ENCODE data around the gene DOCK8. TPM values are rescaled to one million over a fixed set of nuclear protein-coding genes. Genes with fewer than 3 reads are reported as not detected.
"Not testable (repeated sequence)": the region's sequence is repeated elsewhere in the genome, so short reads cannot be mapped to it uniquely, and the experiment has no call there.

DOCK8 gene
- total RNA-seq, 3 donors from 2014 or later, result 80.6 to 83.4 (median 80.8) TPM

DNA sequence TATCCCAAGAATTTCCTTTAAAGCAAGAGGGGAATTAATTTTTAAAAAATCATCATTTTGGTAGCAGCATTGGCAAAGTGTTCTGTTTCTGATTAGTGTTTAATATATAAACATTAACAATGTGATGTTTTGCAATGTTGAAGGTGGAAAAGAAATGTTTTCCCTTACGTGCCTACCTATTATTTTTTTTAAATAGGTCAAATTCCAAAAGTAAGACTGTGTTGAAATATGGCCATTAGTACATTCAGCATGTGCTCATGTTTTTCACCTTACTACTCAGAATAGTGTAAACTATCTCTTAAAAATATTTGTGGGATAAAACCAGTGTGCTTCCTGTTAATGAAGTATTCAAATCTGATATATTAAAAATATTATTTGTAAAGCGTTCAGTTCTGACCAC lies 3.3 kb downstream of the DOCK8 start:
- Mint-ChIP-seq H3K4me1 (ENCODE audit: low read depth) (peaks cover 35% of the 10 kb centered on the region), H3K36me3 (ENCODE audit: insufficient read depth) (no peaks in the 10 kb centered on the region), H3K4me3 (no peak overlapping the region), H3K27me3 (ENCODE audit: low read depth) (no peaks in the 10 kb centered on the region), H3K9me3 (no peaks in the 10 kb centered on the region)
- DNase-seq (no peak), ATAC-seq (no peak)

DNA sequence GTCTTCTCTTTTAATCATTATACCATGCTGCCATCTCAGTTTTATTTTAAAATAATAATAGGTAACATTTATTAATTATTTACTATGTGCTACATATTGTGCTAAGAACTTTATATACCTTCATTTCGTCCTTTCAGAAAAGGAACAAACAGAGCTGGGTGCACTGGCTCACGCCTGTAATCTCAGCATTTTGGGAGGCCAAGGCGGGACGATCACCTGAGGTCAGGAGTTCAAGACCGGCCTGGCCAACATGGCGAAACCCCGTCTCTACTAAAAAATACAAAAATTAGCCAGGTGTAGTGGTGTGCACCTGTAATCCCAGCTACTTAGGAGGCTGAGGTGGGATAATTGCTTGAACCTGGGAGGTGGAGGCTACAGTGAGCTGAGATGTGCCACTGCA lies 4.4 kb downstream of the DOCK8 start:
- not testable (repeated sequence) for H3K4me3 Mint-ChIP-seq; H3K36me3 Mint-ChIP-seq (ENCODE audit: insufficient read depth); H3K27me3 Mint-ChIP-seq (ENCODE audit: low read depth); H3K9me3 Mint-ChIP-seq; ATAC-seq; DNase-seq
- peaks cover 43% of the 10 kb centered on the region for H3K4me1 Mint-ChIP-seq (ENCODE audit: low read depth)

DNA sequence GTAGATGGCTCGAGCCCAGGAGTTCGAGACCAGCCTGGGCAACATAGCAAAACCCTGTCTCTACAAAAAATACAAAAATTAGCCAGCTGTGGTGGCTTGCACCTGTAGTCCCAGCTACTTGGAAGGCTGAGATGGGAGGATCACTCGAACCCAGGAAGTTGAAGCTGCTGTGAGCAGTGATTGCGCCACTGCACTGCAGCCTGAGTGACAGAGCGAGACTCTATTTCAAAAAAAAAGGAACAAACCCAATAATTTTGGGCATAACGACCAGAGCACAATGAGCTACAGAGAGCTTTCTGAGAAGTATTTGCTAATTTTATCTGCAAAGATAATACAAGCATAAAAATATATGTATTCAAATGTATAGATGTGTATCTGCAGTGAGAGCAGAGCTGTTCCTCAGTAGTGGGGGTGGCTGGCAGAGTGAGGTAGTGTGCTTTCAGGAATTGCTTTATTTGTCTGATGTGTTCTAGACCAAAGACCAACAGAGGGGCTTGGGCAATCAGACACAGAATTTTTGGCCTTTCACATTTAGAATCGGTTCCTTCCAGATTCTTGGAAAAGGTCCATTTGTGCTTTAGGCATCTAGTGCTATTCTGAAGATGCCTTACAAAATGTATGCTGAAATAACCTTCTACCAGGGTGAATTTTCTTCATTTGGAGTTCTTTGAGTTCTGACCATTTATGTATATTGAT lies 5.2 kb downstream of the DOCK8 start:
- H3K9me3 Mint-ChIP-seq, result no peaks in the 10 kb centered on the region
- no peaks in the 10 kb centered on the region for H3K27me3 Mint-ChIP-seq (ENCODE audit: low read depth)
- H3K36me3 Mint-ChIP-seq (ENCODE audit: insufficient read depth), result no peaks in the 10 kb centered on the region
- ATAC-seq, result no peak
- no peak overlapping the region for H3K4me3 Mint-ChIP-seq
- peaks cover 47% of the 10 kb centered on the region for H3K4me1 Mint-ChIP-seq (ENCODE audit: low read depth)
- no peak for DNase-seq

DNA sequence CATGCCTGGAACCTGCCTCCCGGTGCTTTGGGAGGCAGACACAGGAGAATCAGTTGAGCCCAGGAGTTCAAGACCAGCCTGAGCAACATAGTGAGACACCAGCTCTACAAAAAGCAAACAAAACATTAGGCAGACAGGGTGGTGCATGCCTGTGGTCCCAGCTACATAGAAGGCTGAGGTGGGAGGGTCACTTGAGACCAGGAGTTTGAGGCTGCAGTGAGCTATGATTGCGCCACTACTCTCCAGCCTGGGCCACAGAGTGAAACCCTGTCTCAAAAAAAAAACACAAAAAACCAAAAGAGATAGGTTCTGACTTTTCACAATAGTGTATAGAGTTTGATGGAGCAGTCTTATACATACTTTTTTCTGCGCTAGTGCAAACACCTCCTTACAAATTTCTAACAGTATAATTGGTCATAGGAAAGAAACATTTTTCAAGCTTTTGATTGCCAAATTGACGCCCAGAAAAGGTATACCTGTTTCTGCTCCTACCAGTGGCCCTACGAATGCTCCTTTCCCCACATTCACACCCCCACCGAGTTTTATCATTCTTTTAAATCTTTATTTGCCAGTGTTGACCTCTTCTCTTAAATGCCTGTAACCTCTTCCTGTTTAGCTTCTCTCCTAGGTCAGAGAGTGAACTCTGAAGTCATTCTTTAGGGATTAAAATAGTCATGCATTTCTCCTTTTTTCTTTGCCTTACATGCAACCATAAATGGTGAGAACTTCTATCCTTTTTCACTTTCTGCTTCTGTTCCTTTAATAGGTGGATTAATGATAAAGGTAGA lies 7.5 kb downstream of the DOCK8 start:
- no peak for ATAC-seq

DNA sequence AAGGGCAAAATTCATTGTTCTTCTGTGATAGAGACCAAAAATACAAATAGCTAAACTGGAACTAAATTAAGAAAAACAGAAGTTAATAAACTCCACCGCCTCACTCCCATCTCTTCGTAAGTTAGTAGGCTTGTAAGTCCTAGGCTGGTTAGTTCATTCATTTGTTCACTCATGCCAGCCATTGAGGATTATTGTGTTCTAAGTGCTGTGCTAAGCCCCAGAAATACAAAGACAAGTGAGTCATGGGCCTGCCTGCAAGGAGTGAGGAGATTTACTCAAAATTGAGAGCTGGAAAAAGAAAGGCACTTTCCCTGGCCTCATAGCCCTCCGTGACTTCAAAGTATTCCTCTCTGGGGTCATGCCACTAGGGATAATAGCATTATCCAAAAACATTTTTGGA lies 8.5 kb downstream of the DOCK8 start:
- Mint-ChIP-seq H3K36me3 (ENCODE audit: insufficient read depth) (no peaks in the 10 kb centered on the region), H3K4me1 (ENCODE audit: low read depth) (peaks cover 31% of the 10 kb centered on the region), H3K9me3 (no peaks in the 10 kb centered on the region), H3K27me3 (ENCODE audit: low read depth) (no peaks in the 10 kb centered on the region), H3K4me3 (no peak overlapping the region)
- ATAC-seq (no peak), DNase-seq (no peak)

More for the DNA sequence above, 7.5 kb downstream of the DOCK8 start:
- DNase-seq, result no peak
- Mint-ChIP-seq H3K36me3 (ENCODE audit: insufficient read depth) (no peaks in the 10 kb centered on the region), H3K9me3 (no peaks in the 10 kb centered on the region), H3K4me1 (ENCODE audit: low read depth) (peaks cover 30% of the 10 kb centered on the region), H3K4me3 (no peak overlapping the region), H3K27me3 (ENCODE audit: low read depth) (no peaks in the 10 kb centered on the region)

DNA sequence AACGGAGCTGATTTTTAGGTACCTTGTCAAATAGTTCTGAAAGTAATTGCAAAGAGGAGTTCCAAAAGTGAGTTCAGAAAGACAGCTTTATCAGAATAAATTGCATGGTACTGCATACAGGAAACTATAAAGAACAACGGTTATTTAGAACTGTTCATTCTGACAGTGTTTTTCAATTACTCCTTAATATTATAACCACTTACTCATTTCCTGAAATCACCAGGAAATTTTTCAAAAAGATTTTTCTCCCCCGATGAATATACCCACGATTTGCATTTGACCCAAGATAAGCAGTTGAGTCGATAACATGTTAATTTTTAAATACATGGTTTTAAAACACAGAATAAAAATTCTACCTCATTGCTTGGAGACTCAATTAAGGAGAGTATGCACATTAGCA lies 9.4 kb downstream of the DOCK8 start:
- peak overlapping the region; percentile 17 for H3K4me3 Mint-ChIP-seq

DNA sequence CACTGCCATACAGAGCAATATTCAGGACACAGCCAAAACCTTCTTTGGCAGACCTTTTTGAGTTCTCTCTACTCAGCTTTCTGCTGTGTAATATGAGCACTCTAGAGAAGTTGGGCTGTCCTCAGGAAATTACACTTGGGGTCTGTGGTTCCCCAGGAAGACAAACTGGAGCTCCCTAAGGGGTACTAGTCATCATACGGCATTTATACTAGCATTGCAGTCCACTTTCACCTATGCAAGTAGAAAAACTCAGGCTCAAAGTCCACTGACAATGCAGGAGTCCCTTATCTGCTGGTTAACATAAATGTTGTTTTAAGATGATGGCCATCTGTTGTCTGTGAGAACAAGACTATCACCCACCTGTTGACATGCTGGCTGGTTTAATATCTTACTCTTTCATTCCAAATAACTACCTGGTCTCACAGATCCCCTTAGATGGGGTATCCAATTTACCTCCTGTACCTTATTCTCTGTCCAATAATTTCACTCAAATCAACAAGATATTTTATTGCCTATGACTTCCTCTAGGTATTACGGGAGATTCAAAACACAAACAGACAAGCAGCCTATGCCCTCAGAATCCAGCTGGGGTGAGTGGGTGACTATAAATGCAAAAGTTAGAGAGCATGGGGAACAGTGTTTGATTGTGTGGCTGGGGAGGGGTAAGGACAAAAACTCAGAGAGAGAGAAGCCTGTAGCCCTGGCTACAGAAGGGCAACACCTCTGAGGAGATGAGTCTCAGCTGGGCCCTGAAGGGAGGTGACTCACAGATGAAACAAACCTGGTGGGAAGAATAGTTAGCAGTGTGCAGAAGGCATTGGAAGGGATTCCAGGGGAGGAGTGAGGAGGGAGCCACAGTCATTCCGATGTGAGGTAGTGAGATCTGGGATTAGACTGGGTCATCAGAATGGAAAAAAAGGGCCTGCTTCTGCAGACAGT lies 10.2 kb downstream of the DOCK8 start:
- Mint-ChIP-seq H3K27me3 (ENCODE audit: low read depth) (no peaks in the 10 kb centered on the region), H3K9me3 (no peaks in the 10 kb centered on the region), H3K4me3 (peak overlapping the region; percentile 17), H3K4me1 (ENCODE audit: low read depth) (peaks cover 31% of the 10 kb centered on the region), H3K36me3 (ENCODE audit: insufficient read depth) (no peaks in the 10 kb centered on the region)
- no peak for DNase-seq
- peak; percentile 25 to 53 for ATAC-seq

More for the DNA sequence above, 9.4 kb downstream of the DOCK8 start:
- DNase-seq (no peak), ATAC-seq (no peak)
- Mint-ChIP-seq H3K9me3 (no peaks in the 10 kb centered on the region), H3K36me3 (ENCODE audit: insufficient read depth) (no peaks in the 10 kb centered on the region), H3K4me1 (ENCODE audit: low read depth) (peaks cover 31% of the 10 kb centered on the region), H3K27me3 (ENCODE audit: low read depth) (no peaks in the 10 kb centered on the region)

DNA sequence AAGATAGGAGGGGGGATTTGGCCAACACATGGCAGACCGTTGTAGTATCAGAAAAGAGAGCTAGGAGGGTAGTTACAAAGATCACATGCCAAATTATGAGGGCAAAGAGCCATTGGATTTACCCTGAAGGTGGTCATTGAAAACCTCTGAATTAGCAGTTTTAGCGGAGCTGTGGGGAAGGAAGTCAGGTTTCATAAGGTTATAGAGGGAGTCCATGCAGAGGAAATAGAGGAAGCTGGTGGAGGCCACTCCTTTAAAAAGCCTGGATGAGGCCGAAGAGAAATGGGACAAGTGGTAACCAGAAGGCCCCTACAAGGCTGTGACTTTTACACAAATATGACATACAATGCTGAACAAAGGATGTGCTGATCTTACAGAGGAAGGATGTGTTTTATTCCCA lies 13.2 kb downstream of the DOCK8 start:
- no peak for ATAC-seq
- H3K36me3 Mint-ChIP-seq (ENCODE audit: insufficient read depth), result no peaks in the 10 kb centered on the region
- H3K4me3 Mint-ChIP-seq, result no peak overlapping the region
- peaks cover 17% of the 10 kb centered on the region for H3K4me1 Mint-ChIP-seq (ENCODE audit: low read depth)
- H3K27me3 Mint-ChIP-seq (ENCODE audit: low read depth), result no peaks in the 10 kb centered on the region
- DNase-seq, result no peak
- H3K9me3 Mint-ChIP-seq, result no peaks in the 10 kb centered on the region

DNA sequence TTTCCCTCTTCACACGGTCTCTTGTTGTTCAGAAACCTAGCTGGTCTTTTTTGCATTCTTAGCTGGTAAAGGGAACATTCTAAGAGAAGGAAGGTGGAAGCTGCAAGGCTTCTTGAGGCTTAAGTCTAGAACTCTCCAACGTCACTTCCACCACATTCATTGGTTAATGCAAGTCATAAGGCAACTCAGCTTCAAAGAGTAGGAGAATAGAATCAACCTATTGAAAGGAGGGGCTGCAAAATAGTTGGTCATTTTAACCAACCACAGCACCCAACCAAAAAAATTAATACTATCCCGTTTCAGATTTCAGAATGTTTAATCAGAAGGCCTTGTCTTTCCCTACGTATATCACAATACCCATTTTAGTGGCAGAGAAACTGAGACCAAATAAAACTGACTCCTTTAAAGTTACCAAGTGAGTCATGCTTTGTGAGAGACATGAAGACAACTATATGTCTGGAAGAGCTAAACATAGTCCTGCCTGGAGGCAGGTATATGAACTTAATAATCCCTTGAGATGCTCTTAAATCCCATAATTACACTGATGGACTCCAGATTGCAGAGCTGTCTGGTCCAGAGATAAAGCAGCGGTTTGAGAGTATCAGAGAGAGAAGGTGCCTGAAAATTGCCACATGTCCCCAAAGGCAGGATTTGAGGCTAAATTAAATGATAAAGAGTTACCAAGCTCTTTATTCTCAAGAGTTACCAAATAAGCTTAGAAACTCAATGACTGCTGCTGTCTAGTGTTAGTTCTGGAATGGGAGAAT lies 14.4 kb downstream of the DOCK8 start:
- no peaks in the 10 kb centered on the region for H3K27me3 Mint-ChIP-seq (ENCODE audit: low read depth)
- peaks cover 7% of the 10 kb centered on the region for H3K4me1 Mint-ChIP-seq (ENCODE audit: low read depth)
- H3K9me3 Mint-ChIP-seq, result no peaks in the 10 kb centered on the region
- H3K36me3 Mint-ChIP-seq (ENCODE audit: insufficient read depth), result no peaks in the 10 kb centered on the region
- ATAC-seq, result peak in 1 of 2 donors; percentile 18
- H3K4me3 Mint-ChIP-seq, result no peak overlapping the region
- DNase-seq, result no peak

DNA sequence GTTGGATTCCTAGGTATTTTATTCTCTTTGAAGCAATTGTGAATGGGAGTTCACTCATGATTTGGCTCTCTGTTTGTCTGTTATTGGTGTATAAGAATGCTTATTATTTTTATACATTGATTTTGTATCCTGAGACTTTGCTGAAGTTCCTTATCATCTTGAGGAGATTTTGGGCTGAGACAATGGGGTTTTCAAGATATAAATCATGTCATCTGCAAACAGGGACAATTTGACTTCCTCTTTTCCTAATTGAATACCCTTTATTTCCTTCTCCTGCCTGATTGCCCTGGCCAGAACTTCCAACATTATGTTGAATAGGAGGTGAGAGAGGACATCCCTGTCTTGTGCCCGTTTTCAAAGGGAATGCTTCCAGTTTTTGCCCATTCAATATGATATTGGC lies 17.0 kb downstream of the DOCK8 start:
- H3K4me3 Mint-ChIP-seq; H3K27me3 Mint-ChIP-seq (ENCODE audit: low read depth); ATAC-seq; DNase-seq; H3K9me3 Mint-ChIP-seq; H3K36me3 Mint-ChIP-seq (ENCODE audit: insufficient read depth); H3K4me1 Mint-ChIP-seq (ENCODE audit: low read depth): not testable (repeated sequence)

DNA sequence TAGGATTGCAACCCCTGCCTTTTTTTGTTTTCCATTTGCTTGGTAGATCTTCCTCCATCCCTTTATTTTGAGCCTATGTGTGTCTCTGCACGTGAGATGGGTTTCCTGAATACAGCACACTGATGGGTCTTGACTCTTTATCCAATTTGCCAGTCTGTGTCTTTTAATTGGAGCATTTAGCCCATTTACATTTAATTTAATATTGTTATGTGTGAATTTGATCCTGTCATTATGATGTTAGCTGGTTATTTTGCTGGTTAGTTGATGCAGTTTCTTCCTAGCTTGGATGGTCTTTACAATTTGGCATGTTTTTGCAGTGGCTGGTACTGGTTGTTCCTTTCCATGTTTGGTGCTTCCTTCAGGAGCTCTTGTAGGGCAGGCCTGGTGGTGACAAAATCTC lies 19.0 kb downstream of the DOCK8 start:
- H3K4me1 Mint-ChIP-seq (ENCODE audit: low read depth), result peaks cover 18% of the 10 kb centered on the region
- H3K27me3 Mint-ChIP-seq (ENCODE audit: low read depth); H3K4me3 Mint-ChIP-seq; ATAC-seq; H3K36me3 Mint-ChIP-seq (ENCODE audit: insufficient read depth); H3K9me3 Mint-ChIP-seq; DNase-seq: not testable (repeated sequence)

DNA sequence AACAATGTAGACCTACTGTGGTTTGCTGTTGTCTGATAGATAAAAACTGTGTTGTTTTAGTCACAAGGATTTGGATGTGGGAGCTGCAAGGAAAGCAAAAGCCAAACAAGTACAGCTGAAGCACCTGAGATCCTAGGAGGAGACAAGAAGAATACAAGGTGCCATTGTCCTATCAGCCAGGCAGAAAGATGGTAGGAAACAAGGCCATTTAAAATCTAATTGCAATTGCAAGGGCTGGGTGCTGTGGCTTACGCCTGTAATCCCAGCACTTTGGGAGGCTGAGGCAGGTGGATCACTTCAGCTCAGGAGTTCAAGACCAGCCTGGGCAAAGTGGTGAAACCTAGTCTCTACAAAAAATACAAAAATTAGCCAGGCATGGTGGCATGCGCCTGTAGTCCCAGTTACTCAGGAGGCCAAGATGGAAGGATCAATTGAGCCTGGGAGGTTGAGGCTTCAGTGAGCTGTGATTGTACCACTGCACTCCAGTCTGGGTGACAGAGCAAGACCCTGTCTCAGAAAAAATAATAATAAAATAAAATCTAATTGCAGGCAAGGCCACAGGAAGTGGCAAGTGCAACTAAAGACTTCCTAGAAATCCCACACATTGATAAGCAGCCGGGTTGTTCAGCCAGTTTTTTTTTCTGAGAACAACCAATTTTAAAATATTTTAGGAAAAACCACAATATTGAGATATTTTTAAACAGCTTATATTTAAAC lies 22.6 kb downstream of the DOCK8 start:
- ATAC-seq (no peak), DNase-seq (no peak)
- H3K27me3 Mint-ChIP-seq (ENCODE audit: low read depth), result no peaks in the 10 kb centered on the region
- H3K4me1 Mint-ChIP-seq (ENCODE audit: low read depth), result peaks cover 23% of the 10 kb centered on the region
- peaks cover 6% of the 10 kb centered on the region for H3K9me3 Mint-ChIP-seq
- H3K36me3 Mint-ChIP-seq (ENCODE audit: insufficient read depth), result peaks cover 3% of the 10 kb centered on the region
- H3K4me3 Mint-ChIP-seq, result no peak overlapping the region

DNA sequence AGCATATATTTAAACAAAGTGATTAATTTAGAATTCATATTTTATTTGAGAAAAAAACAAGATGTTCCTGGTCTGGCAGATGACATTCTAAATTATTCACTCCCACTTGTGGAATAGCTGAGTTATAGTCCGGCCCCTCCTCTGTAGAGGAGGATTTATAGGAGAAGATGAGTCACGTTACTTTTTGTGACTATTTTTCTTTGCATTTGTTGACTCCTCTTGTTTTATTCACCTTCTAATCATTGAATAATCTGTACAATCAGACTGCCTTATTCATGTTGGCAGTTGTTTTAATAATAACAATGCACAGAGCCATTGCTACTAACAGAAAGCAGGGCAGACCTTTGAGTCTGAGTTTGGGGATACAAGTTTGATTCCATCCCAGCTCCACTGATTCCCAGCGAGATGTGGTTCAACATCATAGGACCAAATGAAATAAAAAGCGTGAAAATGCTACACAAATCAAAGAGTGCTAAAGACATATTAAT lies 23.2 kb downstream of the DOCK8 start:
- DNase-seq (no peak), ATAC-seq (no peak)
- Mint-ChIP-seq H3K4me3 (peak overlapping the region; percentile 31), H3K9me3 (peaks cover 6% of the 10 kb centered on the region), H3K36me3 (ENCODE audit: insufficient read depth) (peaks cover 3% of the 10 kb centered on the region), H3K4me1 (ENCODE audit: low read depth) (peaks cover 28% of the 10 kb centered on the region), H3K27me3 (ENCODE audit: low read depth) (no peaks in the 10 kb centered on the region)

Data from activated T-cell treated with anti-CD3 and anti-CD28 coated beads, Interleukin-2, amount 50 U/mL, for 4 hours (primary cell).